Lower lobe of right lung (tissue), 2 donors: ENCODE data around the gene C4BPA. TPM values are rescaled to one million over a fixed set of nuclear protein-coding genes. Genes with fewer than 3 reads are reported as not detected.

ENCODE experiments used
- ATAC-seq, 2 donors: fragments of 200-7000 bp; cut with Tn5 transposase; one replicate each; pipeline ENCODE4 v1.9.1; 2020 to 2022; ENCODE audit warnings: mild to moderate bottlenecking in 2 of 2, moderate library complexity in 2 of 2
- DNase-seq: peaks from one replicate; pipeline ENCODE4 v3.0.0-alpha.2; 2020
- H3K27ac ChIP-seq: fragments of 200-600 bp; one replicate; pipeline ENCODE4 v1.8.0; 2022
- H3K27me3 ChIP-seq: fragments of 200-600 bp; one replicate; pipeline ENCODE4 v1.8.0; 2022; ENCODE audit warnings: low read depth
- H3K36me3 ChIP-seq: fragments of 200-600 bp; one replicate; pipeline ENCODE4 v1.8.0; 2022; ENCODE audit warnings: mild to moderate bottlenecking
- H3K4me1 ChIP-seq: fragments of 200-600 bp; one replicate; pipeline ENCODE4 v1.8.0; 2022
- H3K4me3 ChIP-seq: fragments of 200-600 bp; one replicate; pipeline ENCODE4 v1.8.0; 2022; ENCODE audit warnings: mild to moderate bottlenecking
- H3K9me3 ChIP-seq: fragments of 200-600 bp; one replicate; pipeline ENCODE4 v1.8.0; 2022
- intact Hi-C: fragments of 100-400 bp; cut with DNase I; formaldehyde crosslinking; loops from one replicate; pipeline ENCODE4 v1.11.0; 2022
- total RNA-seq: library from RNA; stranded (reverse); fragmentation: NEBNext Ultra II Directional; extraction: Animal tissue kit (Norgen Biotek cat#: 25700); gene quantifications from one replicate; pipeline ENCODE4 v1.2.1, GENCODE V29; 2021
- TF ChIP-seq, protein P1 (sequence below): fragments of 200-600 bp; IDR thresholded peaks from one replicate; pipeline ENCODE4 v1.8.0; 2022; ENCODE audit warnings: antibody characterized with exemption, mild to moderate bottlenecking
- donor health status: DM: no; HTN: yes; CAD: no; lungs with severe emphysema.

The C4BPA gene
- total RNA-seq, 1 donor from 2014 or later: 65.2 TPM

DNA sequence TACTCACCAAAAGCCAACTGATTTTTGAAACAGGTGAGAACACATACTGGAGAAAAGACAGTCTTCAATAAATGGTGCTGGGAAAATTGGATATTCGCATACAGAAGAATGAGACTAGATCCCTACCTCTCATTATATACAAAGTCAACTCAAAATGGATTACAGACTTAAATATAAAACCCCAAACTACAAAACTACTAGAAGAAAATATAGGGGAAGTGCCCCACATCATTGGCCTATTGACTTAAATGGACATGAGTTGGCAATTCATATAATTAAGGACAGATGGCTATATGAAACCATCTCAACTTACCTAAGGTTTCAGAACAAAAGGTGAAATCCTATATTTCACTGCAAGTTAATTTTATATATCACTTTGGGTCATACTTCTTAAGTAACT is 60.1 kb downstream of the C4BPA start:
- Histone ChIP-seq H3K4me1 (no peaks in the 10 kb centered on the region), H3K36me3 (no peaks in the 10 kb centered on the region), H3K9me3 (no peaks in the 10 kb centered on the region), H3K4me3 (no peak overlapping the region), H3K27me3 (no peaks in the 10 kb centered on the region), H3K27ac (no peak overlapping the region)
- intact Hi-C loops: no loop called here
- TF ChIP-seq, protein P1, sequence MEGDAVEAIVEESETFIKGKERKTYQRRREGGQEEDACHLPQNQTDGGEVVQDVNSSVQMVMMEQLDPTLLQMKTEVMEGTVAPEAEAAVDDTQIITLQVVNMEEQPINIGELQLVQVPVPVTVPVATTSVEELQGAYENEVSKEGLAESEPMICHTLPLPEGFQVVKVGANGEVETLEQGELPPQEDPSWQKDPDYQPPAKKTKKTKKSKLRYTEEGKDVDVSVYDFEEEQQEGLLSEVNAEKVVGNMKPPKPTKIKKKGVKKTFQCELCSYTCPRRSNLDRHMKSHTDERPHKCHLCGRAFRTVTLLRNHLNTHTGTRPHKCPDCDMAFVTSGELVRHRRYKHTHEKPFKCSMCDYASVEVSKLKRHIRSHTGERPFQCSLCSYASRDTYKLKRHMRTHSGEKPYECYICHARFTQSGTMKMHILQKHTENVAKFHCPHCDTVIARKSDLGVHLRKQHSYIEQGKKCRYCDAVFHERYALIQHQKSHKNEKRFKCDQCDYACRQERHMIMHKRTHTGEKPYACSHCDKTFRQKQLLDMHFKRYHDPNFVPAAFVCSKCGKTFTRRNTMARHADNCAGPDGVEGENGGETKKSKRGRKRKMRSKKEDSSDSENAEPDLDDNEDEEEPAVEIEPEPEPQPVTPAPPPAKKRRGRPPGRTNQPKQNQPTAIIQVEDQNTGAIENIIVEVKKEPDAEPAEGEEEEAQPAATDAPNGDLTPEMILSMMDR: no peak
- no peak for DNase-seq
- no peak for ATAC-seq

DNA sequence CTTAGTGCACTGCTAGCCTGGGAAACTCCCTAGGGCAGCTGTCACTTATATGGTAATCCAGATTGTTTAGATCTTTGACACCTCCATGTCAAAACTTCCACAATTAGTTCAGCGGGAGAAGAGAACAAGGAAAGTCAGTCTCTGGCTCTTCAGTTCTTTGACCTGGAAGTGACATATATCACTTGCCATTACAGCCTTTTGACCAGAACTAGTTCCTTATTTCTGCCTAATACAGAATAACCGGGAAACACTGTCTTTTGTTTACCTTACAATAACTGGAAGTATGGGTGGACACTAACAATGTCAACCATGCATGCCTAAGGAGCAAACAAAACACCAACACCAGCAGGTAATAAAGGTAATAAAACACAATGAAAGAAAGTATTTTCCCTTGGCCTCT is 68.3 kb downstream of the C4BPA start:
- Histone ChIP-seq H3K27me3 (no peaks in the 10 kb centered on the region), H3K27ac (no peak overlapping the region), H3K9me3 (no peaks in the 10 kb centered on the region), H3K4me3 (no peak overlapping the region), H3K4me1 (peaks cover 7% of the 10 kb centered on the region), H3K36me3 (no peaks in the 10 kb centered on the region)
- TF ChIP-seq, protein P1: no peak
- peak in 1 of 2 donors; percentile 41 for ATAC-seq
- intact Hi-C loops: no loop called here
- DNase-seq: no peak

DNA sequence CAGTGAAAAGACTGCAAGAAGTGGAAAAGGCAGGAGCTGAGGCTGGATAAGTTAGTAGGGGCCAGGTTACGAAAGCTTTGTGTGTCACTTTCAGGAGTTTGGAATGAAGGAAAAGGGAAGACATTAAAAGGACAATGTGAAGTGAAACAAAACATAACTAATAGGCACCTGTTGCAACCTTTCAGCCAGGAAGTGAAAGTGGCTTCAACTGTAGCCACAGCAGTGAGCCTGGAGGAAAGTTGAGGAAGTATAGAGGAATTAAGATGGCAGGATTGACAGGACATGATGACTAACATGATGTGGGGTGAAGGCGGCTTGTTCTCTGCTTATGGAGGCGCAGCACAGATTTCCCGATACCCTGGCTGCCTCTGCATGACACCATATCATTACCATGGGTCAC is 68.9 kb downstream of the C4BPA start:
- no peaks in the 10 kb centered on the region for H3K27me3 ChIP-seq
- H3K36me3 ChIP-seq: no peaks in the 10 kb centered on the region
- H3K4me3 ChIP-seq: no peak overlapping the region
- no peaks in the 10 kb centered on the region for H3K9me3 ChIP-seq
- no peak for DNase-seq
- no peak overlapping the region for H3K27ac ChIP-seq
- TF ChIP-seq, protein P1: no peak
- peaks cover 7% of the 10 kb centered on the region for H3K4me1 ChIP-seq
- ATAC-seq: peak; percentile 68 to 80
- intact Hi-C loops: no loop called here

DNA sequence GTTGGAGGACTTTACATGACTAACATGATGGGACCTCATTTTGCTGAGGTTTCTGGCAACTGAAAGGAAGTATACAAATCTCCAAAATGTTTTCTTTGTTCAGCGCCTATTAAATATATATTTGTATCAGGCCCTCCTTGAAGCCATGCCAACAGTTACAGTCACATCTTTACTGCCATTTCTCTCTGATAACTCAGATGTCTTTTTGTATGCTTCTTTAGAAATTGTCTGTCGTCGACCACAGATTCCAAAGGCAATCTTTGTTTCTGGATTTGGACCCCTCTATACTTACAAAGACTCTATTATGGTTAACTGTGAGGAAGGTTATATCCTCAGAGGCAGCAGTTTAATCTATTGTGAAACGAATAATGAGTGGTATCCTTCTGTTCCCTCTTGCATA is 69.4 kb downstream of the C4BPA start:
- H3K9me3 ChIP-seq: no peaks in the 10 kb centered on the region
- no peak overlapping the region for H3K27ac ChIP-seq
- H3K4me3 ChIP-seq: no peak overlapping the region
- peaks cover 7% of the 10 kb centered on the region for H3K4me1 ChIP-seq
- DNase-seq (no peak), ATAC-seq (no peak)
- intact Hi-C loops: no loop called here
- TF ChIP-seq, protein P1: no peak
- no peaks in the 10 kb centered on the region for H3K36me3 ChIP-seq
- H3K27me3 ChIP-seq: no peaks in the 10 kb centered on the region

DNA sequence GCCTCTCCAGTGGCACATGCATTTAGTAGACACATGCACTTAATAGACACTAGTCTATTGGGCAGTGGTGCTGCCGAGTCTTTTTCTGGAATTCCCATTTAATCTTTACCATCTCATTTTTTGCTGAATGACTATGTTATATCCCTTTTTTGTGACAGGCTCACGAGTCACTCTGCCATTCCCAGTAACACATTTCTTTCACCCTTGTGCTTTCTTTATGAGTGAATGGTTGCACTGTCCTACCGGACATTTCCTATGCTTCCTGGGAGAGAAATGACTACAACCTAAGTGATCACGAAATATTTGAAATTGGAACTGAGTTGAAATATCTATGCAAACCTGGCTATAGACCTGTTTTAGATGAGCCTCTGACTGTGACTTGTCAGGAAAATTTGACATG is 70.9 kb downstream of the C4BPA start:
- no peaks in the 10 kb centered on the region for H3K9me3 ChIP-seq
- H3K4me3 ChIP-seq: no peak overlapping the region
- ATAC-seq (no peak), DNase-seq (no peak)
- no peaks in the 10 kb centered on the region for H3K27me3 ChIP-seq
- peaks cover 7% of the 10 kb centered on the region for H3K4me1 ChIP-seq
- TF ChIP-seq, protein P1: no peak
- no peak overlapping the region for H3K27ac ChIP-seq
- no peaks in the 10 kb centered on the region for H3K36me3 ChIP-seq
- intact Hi-C loops: no loop called here

DNA sequence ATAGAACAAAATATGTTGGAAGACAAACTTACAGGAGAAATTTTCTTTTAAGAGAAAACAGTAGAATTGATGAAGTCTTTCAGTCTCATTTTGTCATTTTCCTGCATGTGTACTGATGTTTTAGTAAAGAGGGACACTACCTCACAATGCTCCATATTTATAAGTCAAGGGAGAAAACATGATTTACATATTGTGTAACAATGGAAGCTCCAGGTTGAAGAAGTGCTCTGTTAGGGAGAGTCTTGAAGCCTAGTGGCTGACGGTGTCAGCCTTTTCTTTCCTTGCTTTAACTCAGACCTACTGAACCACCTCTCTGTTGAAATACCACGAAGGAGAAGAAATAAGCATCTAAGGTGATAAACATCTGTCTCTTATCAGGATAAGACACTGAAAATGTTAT is 75.0 kb downstream of the C4BPA start:
- Histone ChIP-seq H3K4me3 (no peak overlapping the region), H3K4me1 (no peaks in the 10 kb centered on the region), H3K27ac (no peak overlapping the region), H3K36me3 (no peaks in the 10 kb centered on the region), H3K27me3 (no peaks in the 10 kb centered on the region), H3K9me3 (no peaks in the 10 kb centered on the region)
- intact Hi-C loops: no loop called here
- DNase-seq (no peak), ATAC-seq (no peak)
- TF ChIP-seq, protein P1: no peak
